KMS-11 (cell line): Measurements from ENCODE around the gene KNL1.
"Not testable (repeated sequence)": the region's sequence is repeated elsewhere in the genome, so short reads cannot be mapped to it uniquely, and the experiment has no call there.

Source experiments
- H2AFZ ChIP-seq: fragments of 200-600 bp; sonication (generic); 2 replicates; pipeline ENCODE4 v1.6.1; 2016; ENCODE audit warnings: antibody characterized with exemption, mixed run types, low read depth
- H3K27ac ChIP-seq: fragments of 200-600 bp; sonication (generic); 2 replicates; pipeline ENCODE4 v1.6.1; 2016; ENCODE audit warnings: mild to moderate bottlenecking, mixed run types
- H3K27me3 ChIP-seq: fragments of 200-600 bp; sonication (generic); 2 replicates; pipeline ENCODE4 v1.6.1; 2017; ENCODE audit warnings: mild to moderate bottlenecking, low read depth, mixed run types, moderate library complexity; ENCODE audit not compliant: insufficient read depth
- H3K36me3 ChIP-seq: fragments of 200-600 bp; sonication (generic); 2 replicates; pipeline ENCODE4 v1.6.1; 2017; ENCODE audit warnings: mild to moderate bottlenecking, mixed run types; ENCODE audit not compliant: insufficient read depth
- H3K4me1 ChIP-seq: fragments of 200-600 bp; sonication (generic); 2 replicates; pipeline ENCODE4 v1.6.1; 2016; ENCODE audit warnings: mild to moderate bottlenecking, low read depth, mixed run types; ENCODE audit not compliant: poor library complexity, severe bottlenecking
- H3K4me2 ChIP-seq: fragments of 200-600 bp; sonication (generic); 2 replicates; pipeline ENCODE4 v1.7.0; 2016; ENCODE audit warnings: mild to moderate bottlenecking, mixed run types
- H3K4me3 ChIP-seq: fragments of 200-600 bp; sonication (generic); IDR thresholded peaks from 2 replicates; pipeline ENCODE4 v1.6.1; 2017; ENCODE audit warnings: low read depth, low read length, mixed read lengths; ENCODE audit not compliant: insufficient read depth
- H3K79me2 ChIP-seq: fragments of 200-600 bp; sonication (generic); 2 replicates; pipeline ENCODE4 v1.6.1; 2016; ENCODE audit warnings: low read depth, mixed run types; ENCODE audit not compliant: insufficient read depth
- H3K9ac ChIP-seq: fragments of 200-600 bp; sonication (generic); 2 replicates; pipeline ENCODE4 v1.6.1; 2016; ENCODE audit warnings: mild to moderate bottlenecking, mixed run types
- H4K20me1 ChIP-seq: fragments of 200-600 bp; sonication (generic); 2 replicates; pipeline ENCODE4 v1.6.1; 2016; ENCODE audit warnings: mild to moderate bottlenecking, mixed run types; ENCODE audit not compliant: insufficient read depth
- TF ChIP-seq, protein P1 (sequence below): fragments of 200-600 bp; sonication (generic); conservative IDR thresholded peaks from 2 replicates; pipeline ENCODE4 v1.6.1; 2017; ENCODE audit warnings: low read depth, mild to moderate bottlenecking, antibody characterized with exemption, low read length, moderate library complexity, mixed read lengths

KNL1 gene

GRCh38 chr15:40578892-40579291 is 15.2 kb upstream of the KNL1 start:
- H3K36me3 ChIP-seq, result no peaks in the 10 kb centered on the region; the same call in 1 of the 2 replicates
- H3K27me3 ChIP-seq, result no peaks in the 10 kb centered on the region
- H3K79me2 ChIP-seq, result no peaks in the 10 kb centered on the region
- H4K20me1 ChIP-seq, result no peaks in the 10 kb centered on the region; the same call in 1 of the 2 replicates
- TF ChIP-seq, protein P1, sequence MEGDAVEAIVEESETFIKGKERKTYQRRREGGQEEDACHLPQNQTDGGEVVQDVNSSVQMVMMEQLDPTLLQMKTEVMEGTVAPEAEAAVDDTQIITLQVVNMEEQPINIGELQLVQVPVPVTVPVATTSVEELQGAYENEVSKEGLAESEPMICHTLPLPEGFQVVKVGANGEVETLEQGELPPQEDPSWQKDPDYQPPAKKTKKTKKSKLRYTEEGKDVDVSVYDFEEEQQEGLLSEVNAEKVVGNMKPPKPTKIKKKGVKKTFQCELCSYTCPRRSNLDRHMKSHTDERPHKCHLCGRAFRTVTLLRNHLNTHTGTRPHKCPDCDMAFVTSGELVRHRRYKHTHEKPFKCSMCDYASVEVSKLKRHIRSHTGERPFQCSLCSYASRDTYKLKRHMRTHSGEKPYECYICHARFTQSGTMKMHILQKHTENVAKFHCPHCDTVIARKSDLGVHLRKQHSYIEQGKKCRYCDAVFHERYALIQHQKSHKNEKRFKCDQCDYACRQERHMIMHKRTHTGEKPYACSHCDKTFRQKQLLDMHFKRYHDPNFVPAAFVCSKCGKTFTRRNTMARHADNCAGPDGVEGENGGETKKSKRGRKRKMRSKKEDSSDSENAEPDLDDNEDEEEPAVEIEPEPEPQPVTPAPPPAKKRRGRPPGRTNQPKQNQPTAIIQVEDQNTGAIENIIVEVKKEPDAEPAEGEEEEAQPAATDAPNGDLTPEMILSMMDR, result no peak
- no peak overlapping the region for H3K27ac ChIP-seq
- H3K4me2 ChIP-seq, result no peak overlapping the region
- H2AFZ ChIP-seq, result no peak overlapping the region
- no peak overlapping the region for H3K4me3 ChIP-seq
- H3K9ac ChIP-seq, result no peak overlapping the region
- H3K4me1 ChIP-seq, result no peaks in the 10 kb centered on the region

- H3K4me1 ChIP-seq, H3K36me3 ChIP-seq, H3K4me3 ChIP-seq, H3K9ac ChIP-seq, H4K20me1 ChIP-seq, H3K27ac ChIP-seq, H2AFZ ChIP-seq, H3K27me3 ChIP-seq, H3K79me2 ChIP-seq, H3K4me2 ChIP-seq: not testable (repeated sequence)
These were observed 12.3 kb upstream of the KNL1 start for GRCh38 chr15:40581796-40582195.

DNA sequence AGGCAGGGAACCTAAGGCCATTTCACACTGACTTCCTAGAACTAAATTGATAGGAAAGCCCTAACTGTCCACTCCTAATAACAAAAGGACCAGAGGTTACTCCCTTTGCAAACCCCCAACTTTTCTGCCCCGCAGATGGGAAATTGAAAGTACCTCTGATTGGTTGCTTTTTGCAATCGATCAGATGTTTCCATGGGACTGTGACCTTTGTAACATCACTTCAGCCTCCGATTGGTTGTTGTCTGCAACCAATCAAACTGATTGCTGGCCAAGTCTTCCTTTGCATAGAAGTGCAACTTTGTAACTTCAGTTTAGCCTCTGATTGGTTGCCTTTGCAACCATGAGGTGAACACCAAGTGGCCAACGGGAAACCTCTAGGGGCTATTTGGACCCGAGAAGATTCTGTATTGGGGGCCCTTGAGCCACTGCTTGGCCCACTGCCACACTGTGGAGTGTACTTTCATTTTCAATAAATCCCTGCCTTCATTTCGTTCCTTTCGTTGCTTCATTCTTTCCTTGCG is 11.3 kb upstream of the KNL1 start:
- Histone ChIP-seq H3K27me3 (no peaks in the 10 kb centered on the region), H4K20me1 (no peaks in the 10 kb centered on the region), H3K79me2 (no peaks in the 10 kb centered on the region), H3K27ac (no peak overlapping the region), H3K36me3 (no peaks in the 10 kb centered on the region), H3K4me3 (no peak overlapping the region), H3K4me2 (no peak overlapping the region), H3K4me1 (no peaks in the 10 kb centered on the region), H2AFZ (no peak overlapping the region), H3K9ac (no peak overlapping the region)
- TF ChIP-seq, protein P1, result no peak

DNA sequence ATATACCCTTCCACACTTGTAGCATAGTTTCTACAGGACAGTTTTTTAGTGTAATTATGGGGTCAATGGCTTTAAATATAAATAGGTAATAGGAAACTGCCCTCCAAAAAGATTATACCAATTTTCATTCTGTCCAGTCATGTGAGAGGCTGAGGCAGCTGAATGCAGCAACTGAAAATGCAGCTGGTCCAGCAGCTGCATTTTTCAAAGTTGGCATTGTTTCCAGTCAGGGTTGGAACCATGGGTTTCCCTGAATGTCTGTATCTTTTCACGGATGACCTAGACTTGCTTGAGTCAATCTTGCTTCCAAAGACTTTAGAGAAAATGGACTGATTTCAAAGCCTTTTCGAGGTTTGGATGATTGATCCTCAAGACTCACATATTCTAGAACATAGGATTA is 9.9 kb upstream of the KNL1 start:
- no peak overlapping the region for H2AFZ ChIP-seq
- no peak overlapping the region for H3K4me2 ChIP-seq
- no peaks in the 10 kb centered on the region for H3K4me1 ChIP-seq

GRCh38 chr15:40590667-40591050 is 3.4 kb upstream of the KNL1 start:
- Histone ChIP-seq H3K27me3 (no peaks in the 10 kb centered on the region), H3K4me1 (peaks cover 27% of the 10 kb centered on the region), H3K4me2 (no peak overlapping the region), H4K20me1 (no peaks in the 10 kb centered on the region), H3K4me3 (no peak overlapping the region), H3K36me3 (no peaks in the 10 kb centered on the region), H3K79me2 (peaks cover 11% of the 10 kb centered on the region), H3K27ac (no peak overlapping the region), H3K9ac (no peak overlapping the region), H2AFZ (no peak overlapping the region)
- TF ChIP-seq, protein P1, result no peak

More for the DNA sequence above, 9.9 kb upstream of the KNL1 start:
- TF ChIP-seq, protein P1, result no peak
- H3K4me3 ChIP-seq, result no peak overlapping the region
- no peaks in the 10 kb centered on the region for H3K79me2 ChIP-seq
- no peak overlapping the region for H3K9ac ChIP-seq
- H3K36me3 ChIP-seq, result no peaks in the 10 kb centered on the region
- H3K27ac ChIP-seq, result no peak overlapping the region
- H4K20me1 ChIP-seq, result no peaks in the 10 kb centered on the region
- H3K27me3 ChIP-seq, result no peaks in the 10 kb centered on the region
